HG02763 (cell line): ENCODE measurements around the gene DPH6.
"Not testable (repeated sequence)": the region's sequence is repeated elsewhere in the genome, so short reads cannot be mapped to it uniquely, and the experiment has no call there.

Experiments used
- ATAC-seq: cut with Tn5 transposase; IDR thresholded peaks from one replicate; pipeline ENCODE4 v1.9.1; 2021; ENCODE audit warnings: mild to moderate bottlenecking, moderate library complexity; ENCODE audit not compliant: unreplicated experiment

Gene DPH6

DNA sequence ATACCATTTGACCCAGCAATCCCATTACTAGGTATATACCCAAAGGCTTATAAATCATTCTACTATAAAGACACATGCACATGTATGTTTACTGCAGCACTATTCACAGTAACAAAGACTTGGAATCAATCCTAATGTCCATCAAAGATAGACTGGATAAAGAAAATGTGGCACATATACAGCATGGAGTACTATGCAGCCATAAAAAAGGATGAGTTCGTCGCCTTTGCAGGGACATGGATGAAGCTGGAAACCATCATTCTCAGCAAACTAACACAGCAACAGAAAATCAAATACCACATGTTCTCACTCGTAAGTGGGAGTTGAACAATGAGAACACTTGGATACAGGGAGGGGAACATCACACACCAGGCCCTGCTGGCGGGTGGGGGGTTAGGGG, 104.7 kb downstream of the DPH6 start:
- ATAC-seq, result not testable (repeated sequence)

DNA sequence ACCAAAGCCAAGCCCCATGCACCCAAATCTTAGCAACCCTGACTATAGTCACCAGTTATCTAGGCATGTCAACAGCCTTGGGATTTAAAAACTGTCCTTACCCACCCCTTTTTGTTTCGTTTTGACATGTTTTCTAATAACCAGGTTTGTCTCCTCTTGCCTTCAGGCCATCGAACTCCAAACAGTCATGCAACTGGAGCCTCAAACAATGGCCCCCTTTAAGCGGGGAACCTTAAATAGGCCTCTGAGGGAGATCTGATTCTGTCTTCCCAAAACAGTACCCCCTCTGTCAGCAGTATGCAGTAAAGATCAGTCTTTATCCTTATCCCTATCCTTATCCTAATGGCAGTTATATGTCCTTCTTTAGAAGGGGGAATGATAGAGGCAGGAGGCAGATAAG, 105.7 kb downstream of the DPH6 start:
- ATAC-seq, result no peak

GRCh38 chr15:35439291-35439690, 106.7 kb downstream of the DPH6 start:
- ATAC-seq, result no peak

GRCh38 chr15:35437157-35437556, 108.8 kb downstream of the DPH6 start:
- no peak for ATAC-seq

GRCh38 chr15:35436422-35436821, 109.5 kb downstream of the DPH6 start:
- no peak for ATAC-seq

DNA sequence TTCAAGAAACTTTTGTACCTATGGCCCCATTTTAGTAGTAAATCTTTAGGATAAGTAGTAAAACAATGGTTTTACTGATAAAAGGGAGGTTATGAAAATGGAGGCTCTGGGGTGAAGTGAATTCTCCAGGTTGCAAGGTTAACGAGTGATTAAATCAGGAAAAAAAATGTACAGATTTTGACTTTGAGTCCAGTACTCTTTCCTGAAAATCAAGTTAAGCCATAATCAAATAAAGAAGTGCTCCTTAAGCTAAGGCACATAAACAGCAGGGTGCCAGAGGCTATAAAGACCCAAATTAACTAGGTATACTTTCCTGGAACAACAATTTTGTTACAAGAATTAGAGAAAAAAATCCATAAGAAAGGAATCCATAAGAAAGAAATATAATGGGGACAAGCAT, 114.7 kb downstream of the DPH6 start:
- ATAC-seq, result no peak

DNA sequence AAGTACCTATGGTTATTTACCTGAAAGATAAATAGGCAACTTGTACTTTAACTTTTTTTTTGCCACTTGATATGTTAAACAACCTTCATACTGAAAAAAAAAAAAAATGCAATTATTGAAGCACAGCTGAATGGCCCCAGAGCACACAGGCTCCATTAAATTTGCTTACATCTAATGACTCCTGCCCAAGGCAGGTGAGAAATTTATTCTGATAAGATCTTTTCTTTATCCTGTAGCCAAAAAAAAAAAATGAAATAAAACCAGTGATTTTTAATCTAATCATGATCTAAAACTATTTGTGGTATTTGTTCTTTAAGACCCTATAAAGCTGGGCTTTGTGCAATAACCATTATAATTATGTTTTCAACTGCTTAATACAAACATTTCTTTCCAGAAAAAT, 115.7 kb downstream of the DPH6 start:
- ATAC-seq, result no peak

- no peak for ATAC-seq
These were observed 118.5 kb downstream of the DPH6 start for GRCh38 chr15:35427496-35427895.

GRCh38 chr15:35427091-35427490, 118.9 kb downstream of the DPH6 start:
- ATAC-seq, result no peak

DNA sequence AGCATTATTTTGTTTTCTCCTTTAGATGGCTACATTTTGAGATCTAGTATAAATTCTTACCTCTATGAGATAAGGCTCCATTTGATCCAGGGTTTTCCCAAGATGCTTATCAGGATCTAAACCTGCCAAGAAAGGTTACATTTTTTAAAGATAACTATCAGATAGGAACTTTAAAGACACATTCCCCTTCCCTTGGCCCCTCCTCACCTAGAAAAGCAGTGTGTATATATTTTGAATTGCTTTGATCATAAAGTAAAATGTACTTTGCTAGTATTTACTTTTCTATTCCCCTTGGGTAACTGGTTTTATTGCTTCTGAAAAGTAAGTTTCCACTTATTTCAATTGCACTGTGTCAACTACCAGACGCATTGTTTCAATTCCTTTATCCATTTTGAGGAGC, 135.2 kb downstream of the DPH6 start:
- ATAC-seq, result no peak

- ATAC-seq, result no peak
These were observed 146.1 kb downstream of the DPH6 start for GRCh38 chr15:35399901-35400300.

DNA sequence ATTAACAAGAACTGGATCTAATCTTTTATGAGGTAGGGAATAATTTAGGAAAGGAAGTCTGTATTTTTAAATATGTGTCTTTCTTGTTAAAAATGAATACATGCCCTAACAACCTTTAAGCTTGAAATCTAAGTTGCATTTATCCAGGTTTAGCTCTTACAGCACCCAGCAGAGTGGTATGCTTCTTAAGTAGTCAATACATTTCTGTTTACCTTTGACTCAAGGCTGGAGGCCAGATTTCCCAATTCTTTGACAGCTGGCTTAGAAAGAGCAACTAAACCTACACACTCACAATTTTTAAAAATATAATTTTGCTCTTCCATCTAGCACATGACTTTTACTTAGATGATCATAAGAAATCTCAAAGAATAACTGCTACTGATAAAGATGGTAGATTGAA, 148.9 kb downstream of the DPH6 start:
- ATAC-seq, result no peak

DNA sequence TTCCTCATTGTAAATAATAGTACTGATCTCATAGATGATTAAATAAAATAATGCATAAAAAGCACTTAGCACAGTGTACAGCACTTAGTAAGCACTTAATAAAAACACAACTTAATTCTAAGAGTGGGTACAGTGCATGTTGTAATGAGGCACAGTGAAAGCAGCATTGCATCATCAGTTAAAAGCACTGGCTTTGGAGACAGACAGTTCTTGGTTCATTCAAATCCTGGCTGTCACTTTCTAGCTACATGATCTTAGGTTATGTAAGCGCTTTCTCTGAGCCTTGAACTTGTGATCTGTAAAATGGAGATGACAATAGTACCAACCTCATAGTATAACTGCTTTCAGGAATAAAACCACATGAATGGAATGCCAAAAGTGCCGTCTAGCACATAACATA, 151.5 kb downstream of the DPH6 start:
- ATAC-seq, result no peak

DNA sequence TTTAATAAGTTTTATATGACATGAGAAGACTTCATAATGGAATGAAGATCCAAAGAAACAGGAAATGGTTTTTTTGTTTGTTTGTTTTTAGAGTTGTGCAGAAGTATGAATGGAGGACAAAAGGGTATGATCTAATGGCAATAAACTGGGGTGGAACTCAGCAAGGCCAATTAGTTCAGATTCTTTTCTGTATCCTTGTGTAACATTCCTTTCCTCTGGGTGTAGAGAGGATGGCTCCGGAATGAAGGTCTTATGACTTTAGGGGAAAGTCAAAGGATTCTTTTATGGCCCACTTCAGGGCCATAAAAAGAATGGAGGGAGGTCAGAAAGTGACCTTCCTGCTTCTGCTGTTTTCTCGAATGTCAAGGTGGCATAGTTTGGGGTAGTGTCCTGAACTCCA, 152.6 kb downstream of the DPH6 start:
- ATAC-seq, result no peak

- ATAC-seq, result not testable (repeated sequence)
These were observed 154.5 kb downstream of the DPH6 start for GRCh38 chr15:35391408-35391984.

DNA sequence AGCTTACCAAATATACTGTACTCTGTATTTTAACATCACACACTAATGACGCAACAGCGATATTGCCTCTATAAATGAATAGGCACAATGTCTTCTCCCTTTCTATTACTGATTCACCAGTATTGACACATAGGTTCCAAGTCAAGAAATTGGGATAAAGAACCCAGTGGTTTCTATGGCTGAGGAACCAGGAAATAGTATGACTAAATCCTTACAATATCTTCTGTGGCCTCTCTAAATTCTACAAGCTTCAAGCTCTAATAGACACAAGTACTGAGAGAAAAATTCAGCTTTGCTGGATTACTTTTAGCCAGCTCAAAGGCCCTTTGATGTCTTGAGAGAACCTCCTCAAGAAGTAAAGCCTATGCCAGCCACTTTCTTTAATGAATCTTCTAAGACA, 162.5 kb downstream of the DPH6 start:
- no peak for ATAC-seq

- ATAC-seq, result no peak
These were observed 164.6 kb downstream of the DPH6 start for GRCh38 chr15:35381328-35381727.

GRCh38 chr15:35379972-35380371, 166.0 kb downstream of the DPH6 start:
- ATAC-seq, result no peak

DNA sequence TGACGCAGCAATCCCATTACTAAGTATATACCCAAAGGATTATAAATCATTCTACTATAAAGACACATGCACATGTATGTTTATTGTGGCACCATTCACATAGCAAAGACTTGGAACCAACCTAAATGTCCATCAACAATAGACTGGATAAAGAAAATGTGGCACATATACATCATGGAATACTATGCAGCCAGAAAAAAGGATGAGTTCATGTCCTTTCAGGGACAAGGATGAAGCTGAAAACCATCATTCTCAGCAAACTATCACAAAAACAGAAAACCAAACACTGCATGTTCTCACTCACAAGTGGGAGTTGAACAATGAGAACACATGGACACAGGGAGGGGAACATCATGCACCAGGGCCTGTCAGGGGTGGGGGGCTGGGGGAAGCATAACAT, 167.5 kb downstream of the DPH6 start:
- not testable (repeated sequence) for ATAC-seq

- ATAC-seq, result no peak
These were observed 169.3 kb downstream of the DPH6 start for GRCh38 chr15:35376707-35377106.

DNA sequence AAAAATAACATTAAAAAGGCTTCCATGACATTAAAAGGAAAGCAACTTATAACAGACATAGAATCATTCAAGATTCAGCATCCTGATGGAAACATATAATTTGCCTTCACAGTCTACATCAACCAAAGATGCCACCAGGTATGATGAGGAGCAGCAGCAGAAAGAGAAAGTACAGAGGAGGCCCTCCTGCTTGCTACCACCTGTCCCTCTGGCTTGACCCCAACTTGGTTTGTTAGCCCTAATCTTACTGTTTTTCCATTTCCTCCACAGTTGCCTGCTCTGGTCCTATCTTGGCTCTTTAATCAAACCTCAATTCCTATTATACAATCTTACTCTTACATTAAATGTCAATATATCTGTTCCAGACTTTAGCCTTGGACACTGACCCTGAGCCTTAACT, 171.3 kb downstream of the DPH6 start:
- no peak for ATAC-seq

- ATAC-seq, result no peak
These were observed 183.7 kb downstream of the DPH6 start for GRCh38 chr15:35362195-35362829.

DNA sequence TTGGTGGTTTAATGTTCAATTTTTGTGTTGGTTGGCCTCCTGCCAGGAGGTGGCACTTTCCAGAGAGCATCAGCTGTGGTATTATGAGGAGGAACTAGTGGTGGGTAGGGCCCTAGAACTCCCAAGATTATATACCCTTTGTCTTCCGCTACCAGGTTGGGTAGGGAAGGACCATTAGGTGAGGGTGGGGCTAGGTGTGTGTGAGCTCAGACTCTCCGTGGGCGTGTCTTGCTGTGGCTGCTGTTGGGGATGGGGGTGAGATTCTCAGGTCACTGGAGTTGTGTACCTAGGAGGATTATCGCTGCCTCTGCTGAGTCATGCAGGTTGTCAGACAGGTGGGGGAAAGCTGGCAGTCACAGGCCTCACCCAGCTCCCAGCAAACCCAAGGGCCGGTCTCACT, 187.1 kb downstream of the DPH6 start:
- no peak for ATAC-seq
